CD4-positive, alpha-beta memory T cell (primary cell): ENCODE data around the gene KRTAP4-9. TPM values are rescaled to one million over a fixed set of nuclear protein-coding genes. Genes with fewer than 3 reads are reported as not detected.
"Not testable (repeated sequence)": the region's sequence is repeated elsewhere in the genome, so short reads cannot be mapped to it uniquely, and the experiment has no call there.

ENCODE experiments used
- CTCF ChIA-PET: fragments of 350-600 bp; sonication (Branson Sonifier 250); formaldehyde crosslinking; loops from one replicate; lab custom pipeline; 2021; ENCODE audit warnings: inconsistent platforms; ENCODE audit not compliant: partially characterized antibody; lab: Charles Lee
- POLR2A ChIA-PET: fragments of 350-600 bp; sonication (Branson Sonifier 250); formaldehyde crosslinking; loops from one replicate; lab custom pipeline; 2021; ENCODE audit not compliant: partially characterized antibody; lab: Charles Lee
- DNase-seq, 5 donors: peaks; one replicate each; pipeline versions ENCODE4 v3.0.0 to v3.0.0-alpha.2; 2020 to 2022; ENCODE audit warnings: mixed read lengths in 1 of 5
- H3K27ac ChIP-seq: one replicate; pipeline ENCODE4 v1.7.0; 2013; ENCODE audit warnings: low read depth, low read length
- H3K27me3 ChIP-seq: 2 replicates; pipeline ENCODE4 v1.7.0; 2013; ENCODE audit warnings: mild to moderate bottlenecking, low read length, moderate library complexity; ENCODE audit not compliant: insufficient read depth
- H3K36me3 ChIP-seq: 2 replicates; pipeline ENCODE4 v1.7.0; 2013; ENCODE audit warnings: mild to moderate bottlenecking, low read length, moderate library complexity; ENCODE audit not compliant: insufficient read depth
- H3K4me1 ChIP-seq: 2 replicates; pipeline ENCODE4 v1.7.0; 2013; ENCODE audit warnings: mild to moderate bottlenecking, low read length, moderate library complexity; ENCODE audit not compliant: insufficient read depth
- H3K4me3 ChIP-seq, 2 donors: one replicate each; pipeline ENCODE4 v1.7.0; 2013; ENCODE audit warnings: low read length in 2 of 2, mild to moderate bottlenecking in 1 of 2
- H3K9me3 ChIP-seq, 2 donors: one replicate each; pipeline ENCODE4 v1.7.0; 2013; ENCODE audit warnings: low read length in 2 of 2, control low read depth in 1 of 2; ENCODE audit not compliant: control insufficient read depth in 1 of 2
- H3K27ac Mint-ChIP-seq, 7 donors: one replicate each; pipeline ENCODE4 v1.8.0; 2020 to 2021; ENCODE audit warnings: mixed read lengths in 7 of 7, mild to moderate bottlenecking in 6 of 7, inconsistent platforms in 3 of 7, moderate library complexity in 3 of 7
- H3K27me3 Mint-ChIP-seq, 2 donors: one replicate each; pipeline ENCODE4 v1.8.0; 2020 to 2021; ENCODE audit warnings: mixed read lengths in 2 of 2
- H3K36me3 Mint-ChIP-seq, 2 donors: one replicate each; pipeline ENCODE4 v1.8.0; 2020 to 2021; ENCODE audit warnings: mixed read lengths in 2 of 2, inconsistent platforms in 1 of 2, mild to moderate bottlenecking in 1 of 2
- H3K4me1 Mint-ChIP-seq, 4 donors: one replicate each; pipeline ENCODE4 v1.8.0; 2020 to 2021; ENCODE audit warnings: mixed read lengths in 4 of 4, mild to moderate bottlenecking in 1 of 4
- H3K4me3 Mint-ChIP-seq, 8 donors: one replicate each; pipeline ENCODE4 v1.8.0; 2020 to 2021; ENCODE audit warnings: mixed read lengths in 8 of 8, mild to moderate bottlenecking in 7 of 8, moderate library complexity in 6 of 8, inconsistent platforms in 3 of 8
- H3K9me3 Mint-ChIP-seq, 8 donors: one replicate each; pipeline ENCODE4 v1.8.0; 2020 to 2021; ENCODE audit warnings: mixed read lengths in 8 of 8, mild to moderate bottlenecking in 5 of 8, inconsistent platforms in 3 of 8, moderate library complexity in 1 of 8
- intact Hi-C: fragments of 100-400 bp; cut with micrococcal nuclease; formaldehyde crosslinking; loops from one replicate; pipeline ENCODE4 v1.15.1; 2023
- polyA plus RNA-seq, 2 donors: library from polyadenylated mRNA; unstranded; fragments of 300-500 nt; fragmentation: Illumina TruSeq; gene quantifications; one replicate each; pipeline ENCODE4 v1.2.3, GENCODE V29; 2021
- total RNA-seq, 2 experiments: library from RNA; stranded (reverse); gene quantifications; one replicate each; pipeline ENCODE4 v1.2.3, GENCODE V29; 2021

Gene KRTAP4-9
- total and polyA plus RNA-seq, 4 experiments from 2014 or later, result not detected

DNA sequence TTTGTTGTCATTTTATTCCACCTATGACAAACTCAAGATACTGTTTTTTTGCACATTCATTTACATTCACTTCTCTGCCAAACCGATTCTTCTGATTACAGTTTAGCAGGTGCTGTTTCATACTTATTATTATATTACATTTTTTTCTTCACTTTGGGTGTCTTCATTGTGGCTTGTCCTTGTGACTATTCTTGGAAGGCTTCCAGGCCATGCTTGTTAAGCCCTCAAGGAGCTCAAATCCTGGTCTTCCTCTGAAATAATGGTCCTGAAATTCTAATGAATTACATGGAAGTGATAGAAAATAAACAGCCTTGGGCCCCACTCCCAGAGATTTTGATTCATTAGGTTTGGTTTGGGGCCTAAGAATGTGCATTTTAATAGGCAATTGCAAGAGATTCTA, 40.9 kb upstream of the KRTAP4-9 start:
- intact Hi-C loops, result no loop called here
- H3K4me1 Mint-ChIP-seq, result peaks cover 0 to 2% (median 0%) of the 10 kb centered on the region in 4 donors
- CTCF ChIA-PET, result no interaction called here

GRCh38 chr17:41065016-41065689, 40.0 kb upstream of the KRTAP4-9 start:
- H3K9me3 Mint-ChIP-seq, DNase-seq, H3K4me1 ChIP-seq, POLR2A ChIA-PET, H3K4me1 Mint-ChIP-seq, intact Hi-C loops, CTCF ChIA-PET, H3K9me3 ChIP-seq, H3K36me3 ChIP-seq, H3K4me3 ChIP-seq, H3K4me3 Mint-ChIP-seq, H3K27ac ChIP-seq, H3K27me3 ChIP-seq, H3K27ac Mint-ChIP-seq, H3K36me3 Mint-ChIP-seq: not testable (repeated sequence)
- peaks cover 12 to 15% of the 10 kb centered on the region in 2 donors for H3K27me3 Mint-ChIP-seq

More for the DNA sequence above, 40.9 kb upstream of the KRTAP4-9 start:
- Mint-ChIP-seq H3K4me3 (no peak overlapping the region), H3K9me3 (no peaks in the 10 kb centered on the region), H3K36me3 (no peaks in the 10 kb centered on the region), H3K27ac (no peak overlapping the region), H3K27me3 (peaks cover 17 to 18% of the 10 kb centered on the region in 2 donors)
- H3K27me3 ChIP-seq, result no peaks in the 10 kb centered on the region
- H3K9me3 ChIP-seq, result no peaks in the 10 kb centered on the region
- no peak for DNase-seq
- POLR2A ChIA-PET, result no interaction called here
- H3K4me3 ChIP-seq, result no peak overlapping the region
- no peaks in the 10 kb centered on the region for H3K36me3 ChIP-seq
- no peak overlapping the region for H3K27ac ChIP-seq
- H3K4me1 ChIP-seq, result no peaks in the 10 kb centered on the region

GRCh38 chr17:41065829-41066624, 39.2 kb upstream of the KRTAP4-9 start, which contains the start of gene KRTAP2-4:
KRTAP2-4 (minus strand) TSS chr17:41065879; CDS start chr17:41065845, 34 bp downstream.
- DNase-seq, result no peak
- Histone ChIP-seq H3K4me3 (no peak within 1 kb of the TSS), H3K27ac (no peak within 1 kb of the TSS), H3K9me3 (no peaks in the 10 kb centered on the region), H3K4me1 (no peaks in the 10 kb centered on the region), H3K36me3 (no peaks in the 10 kb centered on the region), H3K27me3 (no peaks in the 10 kb centered on the region)
- Mint-ChIP-seq H3K4me1 (no peaks in the 10 kb centered on the region), H3K36me3 (no peaks in the 10 kb centered on the region), H3K9me3 (peaks cover 0 to 2% (median 0%) of the 10 kb centered on the region in 8 donors), H3K27ac (no peak within 1 kb of the TSS), H3K27me3 (peaks cover 4 to 10% of the 10 kb centered on the region in 2 donors), H3K4me3 (no peak within 1 kb of the TSS)
- CTCF ChIA-PET, result no interaction called here
- intact Hi-C loops, result no loop called here
- POLR2A ChIA-PET, result no interaction called here

- no peak for DNase-seq
- Histone ChIP-seq H3K27ac (no peak overlapping the region), H3K4me1 (no peaks in the 10 kb centered on the region), H3K9me3 (no peaks in the 10 kb centered on the region), H3K4me3 (no peak overlapping the region), H3K27me3 (no peaks in the 10 kb centered on the region), H3K36me3 (no peaks in the 10 kb centered on the region)
- Mint-ChIP-seq H3K36me3 (no peaks in the 10 kb centered on the region), H3K9me3 (peaks cover 0 to 2% (median 0%) of the 10 kb centered on the region in 8 donors), H3K27me3 (peaks cover 2 to 8% of the 10 kb centered on the region in 2 donors), H3K4me1 (no peaks in the 10 kb centered on the region), H3K27ac (no peak overlapping the region), H3K4me3 (no peak overlapping the region)
- intact Hi-C loops, result no loop called here
- ChIA-PET CTCF (no interaction called here), POLR2A (no interaction called here)
These were observed 37.9 kb upstream of the KRTAP4-9 start for GRCh38 chr17:41067281-41067680.

DNA sequence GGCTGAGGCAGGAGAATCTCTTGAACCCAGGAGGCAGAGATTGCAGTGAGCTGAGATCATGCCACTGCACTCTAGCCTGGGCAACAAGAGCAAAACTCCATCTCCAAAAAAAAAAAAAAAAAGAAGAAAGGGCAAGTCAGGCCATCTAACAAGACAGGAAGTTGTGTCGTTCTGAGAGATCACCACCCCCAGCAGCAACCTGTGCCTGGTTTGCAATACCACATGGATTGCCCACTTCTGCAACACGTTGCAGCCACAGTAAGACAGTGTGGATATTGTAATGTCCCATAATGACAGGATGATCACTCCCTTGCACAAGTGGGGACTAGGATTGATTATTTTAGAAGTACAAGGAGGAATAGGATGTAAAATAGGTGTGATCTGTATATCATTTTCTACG, 36.2 kb upstream of the KRTAP4-9 start:
- H3K27ac Mint-ChIP-seq, result no peak overlapping the region
- no peaks in the 10 kb centered on the region for H3K36me3 Mint-ChIP-seq
- DNase-seq, result no peak
- peaks cover 4 to 7% of the 10 kb centered on the region in 2 donors for H3K27me3 Mint-ChIP-seq
- ChIA-PET CTCF (no interaction called here), POLR2A (interaction anchor here (0.7 kb wide), 1 partner anchor 552 kb away, joined by 3 read pairs; no protein-coding TSS in a partner anchor)
- no peaks in the 10 kb centered on the region for H3K36me3 ChIP-seq
- H3K4me1 Mint-ChIP-seq, result no peaks in the 10 kb centered on the region
- intact Hi-C loops, result no loop called here
- H3K9me3 ChIP-seq, result no peaks in the 10 kb centered on the region
- H3K4me3 Mint-ChIP-seq, result no peak overlapping the region
- H3K4me1 ChIP-seq, result no peaks in the 10 kb centered on the region
- no peak overlapping the region for H3K27ac ChIP-seq
- H3K27me3 ChIP-seq, result no peaks in the 10 kb centered on the region
- H3K4me3 ChIP-seq, result no peak overlapping the region
- H3K9me3 Mint-ChIP-seq, result peaks cover 0 to 2% (median 0%) of the 10 kb centered on the region in 8 donors

- no peak overlapping the region for H3K27ac ChIP-seq
- no peaks in the 10 kb centered on the region for H3K4me1 Mint-ChIP-seq
- H3K27ac Mint-ChIP-seq, result no peak overlapping the region
- no peak for DNase-seq
- no peak overlapping the region for H3K4me3 ChIP-seq
- no peaks in the 10 kb centered on the region for H3K9me3 ChIP-seq
- no peaks in the 10 kb centered on the region for H3K4me1 ChIP-seq
- CTCF ChIA-PET, result interaction anchor here (1.2 kb wide), 1 partner anchor 477 kb away, joined by 3 read pairs; no protein-coding TSS in a partner anchor
- peaks cover 0 to 4% (median 0%) of the 10 kb centered on the region in 8 donors for H3K9me3 Mint-ChIP-seq
- H3K36me3 Mint-ChIP-seq, result no peaks in the 10 kb centered on the region
- intact Hi-C loops, result no loop called here
- POLR2A ChIA-PET, result no interaction called here
- H3K4me3 Mint-ChIP-seq, result no peak overlapping the region
- H3K27me3 Mint-ChIP-seq, result peaks cover 6 to 7% of the 10 kb centered on the region in 2 donors
- no peaks in the 10 kb centered on the region for H3K36me3 ChIP-seq
- H3K27me3 ChIP-seq, result peaks cover 3% of the 10 kb centered on the region
These were observed 33.4 kb upstream of the KRTAP4-9 start for GRCh38 chr17:41071606-41072360.

- H3K4me3 Mint-ChIP-seq, result no peak overlapping the region
- Histone ChIP-seq H3K27me3 (peaks cover 3% of the 10 kb centered on the region), H3K4me1 (no peaks in the 10 kb centered on the region), H3K9me3 (no peaks in the 10 kb centered on the region), H3K36me3 (no peaks in the 10 kb centered on the region), H3K27ac (no peak overlapping the region), H3K4me3 (no peak overlapping the region)
- no peak overlapping the region for H3K27ac Mint-ChIP-seq
- no peaks in the 10 kb centered on the region for H3K36me3 Mint-ChIP-seq
- POLR2A ChIA-PET, result no interaction called here
- DNase-seq, result no peak
- intact Hi-C loops, result no loop called here
- CTCF ChIA-PET, result no interaction called here
- peaks cover 6 to 12% of the 10 kb centered on the region in 2 donors for H3K27me3 Mint-ChIP-seq
- H3K4me1 Mint-ChIP-seq, result no peaks in the 10 kb centered on the region
- H3K9me3 Mint-ChIP-seq, result peaks cover 0 to 4% (median 0%) of the 10 kb centered on the region in 8 donors
These were observed 31.5 kb upstream of the KRTAP4-9 start for GRCh38 chr17:41073676-41074075.
